Common myeloid progenitor, CD34-positive (primary cell): ENCODE measurements around the gene ABHD12B.

Source experiments
- CTCF ChIA-PET: fragments of 350-600 bp; sonication (Branson Sonifier 250); formaldehyde crosslinking; loops from one replicate; lab custom pipeline; 2021; ENCODE audit warnings: antibody characterized with exemption; lab: Charles Lee
- POLR2A ChIA-PET: fragments of 350-600 bp; sonication (Branson Sonifier 250); formaldehyde crosslinking; loops from one replicate; lab custom pipeline; 2021; ENCODE audit warnings: antibody characterized with exemption; lab: Charles Lee
- DNase-seq, 3 donors: peaks; one replicate each; pipeline versions ENCODE4 v3.0.0 to v3.0.0-alpha.2; 2013
- H3K27ac ChIP-seq, 2 experiments: 1 replicate in 1 of 2; 2 replicates in 1 of 2; pipeline ENCODE4 v1.7.0; 2013; ENCODE audit warnings: inconsistent platforms in 2 of 2, low read length in 2 of 2, mild to moderate bottlenecking in 2 of 2, low read depth in 1 of 2, moderate library complexity in 1 of 2; ENCODE audit not compliant: severe bottlenecking in 2 of 2, insufficient read depth in 1 of 2, poor library complexity in 1 of 2
- H3K27me3 ChIP-seq, 5 experiments: replicated peaks in 2 of 5; 1 replicate in 3 of 5; 2 replicates in 2 of 5; pipeline versions ENCODE4 v1.6.1 to v1.7.0; 2013; ENCODE audit warnings: low read length in 4 of 5, mild to moderate bottlenecking in 2 of 5, moderate library complexity in 2 of 5, inconsistent platforms in 1 of 5; ENCODE audit not compliant: insufficient read depth in 5 of 5, control insufficient read depth in 4 of 5
- H3K36me3 ChIP-seq, 4 experiments: 1 replicate in 2 of 4; 2 replicates in 2 of 4; pipeline versions ENCODE4 v1.6.1 to v1.7.0; 2013; ENCODE audit warnings: low read length in 3 of 4, control low read depth in 1 of 4, mild to moderate bottlenecking in 1 of 4; ENCODE audit not compliant: control insufficient read depth in 4 of 4, insufficient read depth in 4 of 4
- H3K4me1 ChIP-seq, 4 experiments: 1 replicate in 3 of 4; 2 replicates in 1 of 4; pipeline versions ENCODE4 v1.6.1 to v1.7.1; 2013; ENCODE audit warnings: low read length in 3 of 4, mild to moderate bottlenecking in 3 of 4, control low read depth in 1 of 4, inconsistent platforms in 1 of 4, moderate library complexity in 1 of 4; ENCODE audit not compliant: control insufficient read depth in 4 of 4, insufficient read depth in 4 of 4; ENCODE audit errors: control extremely low read depth in 1 of 4
- H3K4me3 ChIP-seq, 7 experiments: 1 replicate in 4 of 7; 2 replicates in 3 of 7; pipeline versions ENCODE4 v1.5.1 to v1.7.0; 2013; ENCODE audit warnings: mild to moderate bottlenecking in 7 of 7, low read length in 6 of 7, moderate library complexity in 6 of 7, inconsistent platforms in 2 of 7, low read depth in 2 of 7, control low read depth in 1 of 7; ENCODE audit not compliant: insufficient read depth in 4 of 7, control insufficient read depth in 1 of 7; ENCODE audit errors: extremely low read depth in 1 of 7
- H3K9me3 ChIP-seq, 5 experiments: 1 replicate in 4 of 5; 2 replicates in 1 of 5; pipeline versions ENCODE4 v1.6.1 to v1.7.1; 2013; ENCODE audit warnings: low read length in 4 of 5, mild to moderate bottlenecking in 2 of 5, inconsistent platforms in 1 of 5, low read depth in 1 of 5, moderate library complexity in 1 of 5; ENCODE audit not compliant: control insufficient read depth in 4 of 5, insufficient read depth in 2 of 5; ENCODE audit errors: control extremely low read depth in 1 of 5
- WGBS: methylation state at CpG from one replicate; pipeline ENCODE4 v1.1.5; 2013; ENCODE audit not compliant: insufficient coverage; 5-methylcytosine and 5-hydroxymethylcytosine counted together

ABHD12B gene

DNA sequence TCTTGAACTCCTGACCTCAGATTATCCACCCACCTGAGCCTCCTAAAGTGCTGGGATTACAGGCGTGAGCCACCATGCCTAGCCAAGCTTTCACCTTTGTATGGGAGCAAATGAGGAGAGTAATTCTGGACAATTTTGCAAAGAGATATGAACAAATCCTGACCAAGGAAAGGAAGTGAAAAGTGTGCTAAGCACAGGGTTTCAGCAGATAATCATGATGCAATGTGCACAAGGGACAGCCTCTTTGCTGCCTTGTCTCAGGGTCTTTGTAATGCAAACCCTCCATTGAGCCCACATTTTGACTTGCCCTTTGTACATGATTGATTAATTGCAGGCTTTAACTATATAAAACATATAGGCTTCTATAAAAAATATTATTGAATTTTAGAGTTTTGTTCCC is 81.6 kb downstream of the ABHD12B start:
- POLR2A ChIA-PET: no interaction called here
- WGBS: 100% methylated on average over 1 of the region's 1 CpG
- H3K27me3 ChIP-seq: no peaks in the 10 kb centered on the region
- no peaks in the 10 kb centered on the region for H3K36me3 ChIP-seq
- CTCF ChIA-PET: interaction anchor here (0.6 to 4.8 kb wide), 5 partner anchors 9 to 269 kb away, joined by 3 to 20 read pairs (median 5); partner anchors contain the start of gene PYGL
- no peaks in the 10 kb centered on the region for H3K9me3 ChIP-seq
- H3K4me3 ChIP-seq: no peak overlapping the region
- DNase-seq: no peak
- H3K27ac ChIP-seq: no peak overlapping the region
- H3K4me1 ChIP-seq: peaks cover 0 to 10% (median 4%) of the 10 kb centered on the region in 4 experiments
